Measurements from ENCODE around the gene SSC5D.
A peak's percentile ranks its signal among the peaks of the same experiment; 100 is the strongest.

SSC5D gene

GRCh38 chr19:55455576-55456235, 32.5 kb upstream of the SSC5D start:
- no peak for DNase-seq

DNA sequence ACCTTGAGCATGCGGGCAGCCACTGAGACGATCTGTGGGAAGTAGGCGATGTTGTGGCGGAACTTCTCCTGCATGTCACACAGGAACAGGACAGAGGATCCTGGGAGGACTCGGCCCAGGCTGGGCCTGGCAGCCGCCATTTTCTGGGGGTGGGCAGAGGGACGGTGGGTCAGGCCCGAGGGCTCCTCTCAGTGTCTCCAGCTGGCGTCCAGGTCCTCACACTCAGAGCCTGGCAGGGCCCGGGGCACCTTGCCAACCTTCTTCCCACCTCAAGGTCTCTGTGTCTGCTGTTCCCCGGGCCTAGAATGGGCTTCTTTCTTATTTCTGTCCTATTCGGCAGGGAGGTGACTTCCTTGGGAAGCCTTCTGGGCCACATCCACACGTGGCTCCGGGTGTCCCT, 31.9 kb upstream of the SSC5D start:
- no peak for DNase-seq

- no peak for DNase-seq
These were observed 30.4 kb upstream of the SSC5D start for GRCh38 chr19:55457683-55458457.

DNA sequence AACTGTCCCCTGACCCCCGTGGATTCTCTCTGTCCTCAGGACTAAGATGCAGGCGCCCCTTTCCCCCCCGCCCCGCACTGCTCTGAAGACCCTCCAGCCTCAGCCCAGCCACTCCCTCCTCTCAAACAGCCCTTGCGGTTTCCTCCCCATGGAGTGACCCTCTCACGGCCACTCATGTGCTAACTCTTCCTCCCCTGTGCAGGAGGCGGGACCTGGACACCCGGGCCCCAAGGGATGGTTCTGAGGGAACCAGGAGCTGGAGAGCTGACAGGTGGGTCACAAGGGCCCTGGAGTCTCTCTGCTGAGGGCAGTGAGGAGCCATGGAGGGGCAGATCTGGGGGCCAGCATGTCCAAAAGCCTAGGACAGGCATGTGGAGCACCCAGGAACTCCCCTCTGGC, 28.7 kb upstream of the SSC5D start:
- DNase-seq, result no peak

GRCh38 chr19:55459950-55460657, 28.1 kb upstream of the SSC5D start:
- no peak for DNase-seq

DNA sequence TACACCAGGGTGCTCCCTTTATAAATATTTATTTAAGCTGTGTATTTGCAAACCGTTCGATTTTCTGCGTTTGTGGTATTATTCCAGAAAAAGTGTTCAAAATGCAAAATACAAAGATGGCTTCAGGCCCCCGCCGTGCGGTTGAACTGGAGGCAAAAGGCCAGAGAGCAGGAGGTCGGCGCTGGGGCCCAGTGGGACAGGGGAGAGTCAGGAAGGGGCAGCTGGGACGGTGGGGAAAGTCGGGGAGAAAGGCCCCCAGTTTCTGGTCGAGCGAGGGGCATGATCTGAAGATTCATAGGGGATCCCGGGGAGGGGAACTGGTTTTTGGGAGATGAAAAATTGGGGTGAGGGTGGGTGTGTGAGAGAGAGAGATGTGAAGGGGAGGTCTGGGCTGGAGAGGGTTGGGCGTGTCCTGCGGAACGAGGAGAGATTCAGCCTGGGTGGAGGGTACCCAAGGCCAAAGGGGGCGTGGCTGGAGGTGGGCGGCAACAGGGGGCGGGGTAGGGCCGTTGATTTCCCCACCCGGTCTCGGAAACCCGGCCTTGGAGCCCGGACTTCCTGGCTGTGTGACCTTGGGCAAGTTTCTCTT, 27.5 kb upstream of the SSC5D start:
- no peak for DNase-seq

DNA sequence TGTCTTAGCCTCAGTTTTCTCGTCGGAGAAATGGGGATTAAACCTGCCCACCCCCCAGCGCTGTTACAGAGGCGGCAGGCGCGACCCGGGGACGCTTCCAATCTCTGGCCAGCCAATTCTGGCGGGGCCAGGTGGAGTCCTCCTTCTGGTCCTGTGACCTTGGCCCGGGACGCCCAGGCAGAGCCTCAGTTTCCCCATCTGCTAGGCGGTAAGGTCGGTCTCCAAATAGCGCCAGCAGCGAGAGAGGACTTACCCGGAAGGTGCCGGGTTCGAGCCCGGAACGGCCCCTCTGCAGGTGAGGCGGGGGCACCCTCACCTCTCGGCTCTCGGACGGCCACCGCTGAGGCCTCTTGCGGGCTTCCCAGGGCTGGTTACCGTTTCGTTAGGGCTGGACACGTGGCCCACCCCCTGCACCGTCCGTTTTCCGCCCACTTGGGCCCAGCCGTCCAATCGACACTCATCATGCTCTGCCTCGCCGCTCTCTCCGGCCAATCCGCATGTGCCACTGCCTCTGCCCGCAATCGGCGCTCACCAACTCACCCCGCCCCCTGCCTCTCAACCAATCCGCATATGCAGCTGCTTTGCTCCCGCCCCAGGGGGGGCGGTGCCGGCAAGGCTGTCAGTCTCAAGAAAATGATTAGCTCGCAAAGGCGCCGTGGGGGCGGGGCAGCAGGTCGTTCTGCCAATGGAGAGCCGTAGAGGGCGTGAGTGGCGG, 26.8 kb upstream of the SSC5D start, which contains the start of gene ISOC2:
TSS of gene ISOC2 (minus strand) at position 384 of the 715 bp plus-strand sequence. CDS start 5,156 bp downstream, outside the sequence.
- peak; percentile 100 for DNase-seq

DNA sequence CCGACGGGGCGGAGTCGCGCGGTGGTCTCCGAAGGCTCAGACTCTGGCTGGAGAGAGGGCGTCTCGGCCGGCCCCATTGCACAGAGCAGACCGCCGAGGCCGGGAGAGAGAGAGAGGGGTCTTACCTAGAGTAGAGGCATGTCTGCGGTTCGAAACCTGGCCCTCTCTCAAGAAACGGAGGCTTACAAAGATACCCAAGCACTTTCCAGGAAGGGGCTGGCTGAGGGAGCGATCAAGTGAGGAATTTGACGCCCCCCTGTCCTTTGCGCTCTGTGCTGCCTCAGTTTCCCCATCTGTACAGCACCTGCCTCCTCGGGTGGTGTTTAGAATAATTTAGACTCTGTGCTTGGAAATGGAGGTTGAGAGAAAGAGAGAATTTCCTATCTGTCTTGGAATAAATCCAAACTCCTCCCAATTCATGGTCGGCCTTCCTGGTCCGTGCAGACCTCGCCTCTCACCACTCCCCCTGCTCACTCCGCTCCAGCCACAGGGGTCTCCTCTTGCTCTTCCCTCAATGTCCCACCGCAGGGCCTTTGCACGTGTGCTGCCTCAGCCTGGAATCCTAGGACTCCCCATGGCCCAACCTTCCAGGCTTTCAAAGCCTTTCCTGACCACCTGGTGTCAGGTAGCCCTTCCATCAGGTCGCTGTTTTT, 26.1 kb upstream of the SSC5D start:
- DNase-seq, result no peak

GRCh38 chr19:55462722-55463121, 25.5 kb upstream of the SSC5D start:
- no peak for DNase-seq

DNA sequence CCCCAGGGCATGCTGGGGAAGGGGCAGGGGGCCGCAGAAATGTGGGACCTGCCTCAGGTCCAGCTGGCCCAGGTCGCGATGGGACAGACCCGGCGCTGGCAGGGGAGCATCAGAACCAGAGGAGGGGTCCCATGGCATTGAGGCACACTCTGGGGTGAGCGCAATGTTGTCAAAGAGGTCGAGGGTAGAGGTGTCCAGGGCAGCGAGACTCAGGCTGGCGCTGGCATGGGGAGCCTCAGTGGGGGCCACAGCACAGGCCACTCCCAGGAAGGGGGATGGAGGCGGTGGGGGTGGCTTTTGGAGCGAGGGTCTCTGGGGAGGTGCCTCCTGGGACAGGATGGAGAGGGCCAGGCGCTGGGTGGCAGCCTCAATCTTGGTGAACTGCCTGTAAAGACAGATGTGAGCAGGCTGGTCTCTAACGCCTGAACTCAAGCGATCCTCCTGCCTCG, 24.6 kb upstream of the SSC5D start:
- DNase-seq, result no peak

GRCh38 chr19:55464039-55464661, 24.1 kb upstream of the SSC5D start:
- DNase-seq, result no peak

- no peak for DNase-seq
These were observed 23.6 kb upstream of the SSC5D start, which contains the start of gene C19orf85 for GRCh38 chr19:55464662-55465054. TSS of gene C19orf85 (minus strand) at chr19:55464751. CDS start at chr19:55464554, 197 bp downstream.

GRCh38 chr19:55465460-55466240, 22.6 kb upstream of the SSC5D start:
- DNase-seq, result no peak

DNA sequence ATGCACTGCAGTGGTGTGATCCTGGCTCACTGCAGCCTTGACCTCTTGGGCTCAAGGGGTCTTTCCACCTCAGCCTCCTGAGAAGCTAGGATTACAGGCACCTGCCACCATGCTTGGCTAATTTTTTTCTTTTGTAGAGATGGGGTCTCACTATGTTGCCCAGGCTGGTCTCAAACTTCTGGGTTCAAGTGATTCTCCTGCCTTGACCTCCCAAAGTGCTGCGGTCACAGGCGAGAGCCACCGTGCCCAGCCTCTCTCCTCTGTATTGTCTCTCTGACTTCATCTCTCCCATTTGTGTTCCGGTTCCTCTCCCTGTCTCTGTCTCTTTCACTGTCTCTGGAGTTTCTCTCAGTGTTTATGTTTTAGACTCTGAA, 22.0 kb upstream of the SSC5D start:
- no peak for DNase-seq

DNA sequence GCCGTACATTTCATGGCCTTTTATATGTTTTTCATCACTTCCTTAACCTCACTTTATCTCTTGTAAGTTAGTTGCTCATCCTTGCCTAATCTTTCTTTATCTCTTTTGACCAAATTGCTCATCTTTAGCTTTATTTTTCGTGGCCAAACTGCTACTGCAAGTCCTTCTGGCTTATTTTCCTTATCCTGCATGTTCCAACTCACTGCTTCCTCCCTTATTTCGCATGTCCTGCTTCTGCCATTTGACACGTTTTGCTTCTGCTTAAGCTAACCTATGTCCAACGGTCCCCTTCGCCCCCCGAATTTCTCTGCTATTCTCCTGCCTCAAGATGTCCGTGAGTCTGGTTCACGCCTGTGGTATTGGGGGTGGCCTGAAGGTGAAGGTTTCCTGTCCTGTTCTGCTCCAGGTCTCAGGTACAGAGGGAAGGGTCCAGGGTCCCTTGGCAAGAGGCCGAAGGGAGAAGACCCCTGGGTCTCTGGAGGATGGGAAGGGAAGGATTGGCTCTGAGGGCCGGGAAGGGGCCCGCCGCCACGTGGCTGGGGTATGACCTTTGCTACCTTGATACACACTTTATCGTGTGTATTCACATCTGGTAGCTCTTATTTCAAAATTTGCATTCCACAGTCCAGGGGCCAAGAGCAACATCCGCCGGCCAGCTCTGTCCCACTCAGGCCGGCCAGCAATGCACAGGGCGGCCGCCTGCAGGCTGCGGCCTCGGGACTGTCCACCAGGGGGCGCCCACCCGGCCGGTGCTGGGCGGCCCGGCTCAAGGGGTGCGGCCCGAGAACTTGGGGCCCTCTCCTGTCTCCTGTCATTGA, 20.8 kb upstream of the SSC5D start:
- peak; percentile 77 to 80 for DNase-seq

DNA sequence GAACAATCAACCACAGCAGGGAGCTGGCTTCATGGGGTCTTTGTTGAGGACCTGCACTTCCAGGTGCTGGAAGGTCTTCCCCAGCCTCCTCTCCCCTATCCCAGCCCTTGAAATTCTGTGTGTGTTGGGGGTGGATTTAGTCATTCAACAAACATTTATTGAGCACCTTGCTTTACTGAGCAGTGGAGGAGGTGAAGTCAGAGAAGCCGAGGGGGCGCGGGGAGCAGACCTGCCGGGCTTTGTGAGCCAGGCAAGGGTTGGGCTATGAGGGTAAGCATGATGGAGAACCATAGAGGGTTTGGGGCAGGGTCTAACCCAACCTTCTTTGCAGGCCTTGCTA, 20.2 kb upstream of the SSC5D start:
- no peak for DNase-seq

DNA sequence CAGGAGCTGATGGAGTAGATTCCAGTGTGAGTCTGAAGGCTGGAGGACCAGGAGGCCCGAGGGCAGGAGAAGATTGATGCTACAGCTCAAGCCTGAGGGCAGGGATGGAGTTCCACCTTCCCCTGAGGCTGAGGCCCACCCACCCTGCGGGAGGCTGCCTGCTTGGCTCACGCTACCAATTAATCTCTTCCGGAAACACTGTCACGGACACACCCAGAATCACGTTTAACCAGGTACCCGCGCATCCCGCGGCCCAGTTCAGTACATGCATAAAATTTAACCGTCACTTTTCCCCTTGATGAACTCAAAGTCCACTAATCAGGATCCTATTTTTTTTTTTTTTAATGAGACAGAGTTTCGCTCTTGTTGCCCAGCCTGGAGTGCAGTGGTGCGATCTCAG, 17.0 kb upstream of the SSC5D start:
- no peak for DNase-seq

GRCh38 chr19:55472463-55472862, 15.8 kb upstream of the SSC5D start:
- no peak for DNase-seq

DNA sequence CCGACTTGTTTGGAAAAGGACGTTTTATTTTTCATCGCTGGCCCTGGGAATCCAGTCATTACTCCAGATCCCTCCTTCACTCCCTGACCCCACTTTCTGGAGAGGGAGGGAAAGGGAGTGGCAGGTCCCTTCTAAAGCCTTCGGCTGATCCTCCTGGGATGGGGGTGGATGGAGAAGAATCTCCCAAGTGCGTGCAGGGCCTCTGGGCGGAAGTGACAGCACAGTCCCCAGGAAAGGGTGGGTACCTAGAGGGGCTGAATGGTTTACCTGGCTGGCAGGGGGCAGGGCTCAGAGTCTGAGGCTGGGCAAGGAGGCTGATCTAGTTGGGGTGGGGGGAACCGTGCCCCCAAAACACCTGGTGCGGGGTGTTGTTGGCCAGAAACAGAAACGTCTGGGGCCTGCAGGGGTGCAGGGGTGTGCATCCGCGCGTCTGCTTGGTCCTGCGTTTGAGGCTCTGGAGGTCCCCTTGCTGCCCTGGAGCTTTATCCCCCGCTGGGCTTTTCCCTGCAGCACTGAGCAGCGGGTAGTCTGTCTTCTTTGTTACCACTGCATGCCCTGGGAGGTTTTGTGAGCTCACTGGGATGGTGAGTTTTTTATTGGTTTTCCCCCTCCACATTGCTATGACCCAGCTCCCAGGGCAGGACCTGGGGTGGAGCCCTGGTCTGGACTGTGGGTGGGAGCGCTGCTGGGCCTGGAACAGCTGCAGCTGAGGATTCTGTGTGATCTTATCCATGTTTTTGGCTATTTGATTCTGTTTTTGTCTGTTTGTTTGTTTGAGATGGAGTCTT, 14.8 kb upstream of the SSC5D start:
- DNase-seq, result no peak

Data from stimulated activated CD4-positive, alpha-beta T cell treated with anti-CD3 and anti-CD28 coated beads, Interleukin-2, amount 100 ng/mL, for 48 hours (primary cell).